BJ (cell line): Measurements from ENCODE around the gene HSD17B3. TPM values are rescaled to one million over a fixed set of nuclear protein-coding genes. Genes with fewer than 3 reads are reported as not detected.
"Not testable (repeated sequence)": the region's sequence is repeated elsewhere in the genome, so short reads cannot be mapped to it uniquely, and the experiment has no call there.

ENCODE experiments used
- CTCF ChIA-PET: fragments of 350-600 bp; formaldehyde crosslinking; extraction: SDS; loops from one replicate; lab custom pipeline; 2021; ENCODE audit warnings: antibody characterized with exemption, inconsistent platforms; lab: Yijun Ruan, JAX
- POLR2A ChIA-PET: fragments of 300-600 bp; sonication (Branson Sonifier 250); formaldehyde crosslinking; extraction: SDS; loops from one replicate; lab custom pipeline; 2021; ENCODE audit warnings: antibody characterized with exemption; lab: Charles Lee
- DNase-seq: peaks from one replicate; pipeline ENCODE4 v3.0.0-alpha.2; 2011; ENCODE audit warnings: low read depth
- H3K27me3 ChIP-seq: 2 replicates; pipeline ENCODE4 v1.6.0; 2011; ENCODE audit warnings: low read length; ENCODE audit not compliant: control insufficient read depth, insufficient read depth
- H3K36me3 ChIP-seq: 2 replicates; pipeline ENCODE4 v1.5.1; 2011; ENCODE audit warnings: low read length; ENCODE audit not compliant: control insufficient read depth, insufficient read depth
- H3K4me3 ChIP-seq: 2 replicates; pipeline ENCODE4 v1.5.1; 2011; ENCODE audit warnings: low read depth, mild to moderate bottlenecking, control low read depth, low read length
- CTCF ChIP-seq: IDR thresholded peaks from 2 replicates; pipeline ENCODE4 v1.5.1; 2011; ENCODE audit warnings: low read depth, mild to moderate bottlenecking, control low read depth, inconsistent platforms, low read length, moderate library complexity; ENCODE audit not compliant: insufficient read depth
- polyA plus RNA-seq: library from polyadenylated mRNA; depleted of rRNA; stranded (reverse); fragments of >200 nt; gene quantifications from 2 replicates; pipeline ENCODE4 v1.2.3, GENCODE V29; 2011

The HSD17B3 gene
- polyA plus RNA-seq, 1 experiment: not detected

GRCh38 chr9:96241391-96241809 is 60.6 kb downstream of the HSD17B3 start:
- Histone ChIP-seq H3K27me3 (no peaks in the 10 kb centered on the region; the same call in 1 of the 2 replicates), H3K36me3 (no peaks in the 10 kb centered on the region), H3K4me3 (no peak overlapping the region)
- DNase-seq: no peak
- ChIA-PET CTCF (no interaction called here), POLR2A (no interaction called here)
- TF ChIP-seq CTCF: no peak

- no peak for TF ChIP-seq CTCF
- H3K27me3 ChIP-seq: peaks cover 1% of the 10 kb centered on the region; the same call in 1 of the 2 replicates
- DNase-seq: no peak
- ChIA-PET CTCF (interaction anchor here (0.8 to 1.7 kb wide), 5 partner anchors 10 to 429 kb away, joined by 3 to 4 read pairs (median 3); no protein-coding TSS in a partner anchor), POLR2A (no interaction called here)
- no peak overlapping the region for H3K4me3 ChIP-seq
- no peaks in the 10 kb centered on the region for H3K36me3 ChIP-seq
These were observed 65.0 kb downstream of the HSD17B3 start for GRCh38 chr9:96236854-96237550.

- POLR2A ChIA-PET, H3K36me3 ChIP-seq, H3K4me3 ChIP-seq, DNase-seq, H3K27me3 ChIP-seq: not testable (repeated sequence)
- CTCF ChIA-PET: interaction anchor here (0.8 to 1.1 kb wide), 3 partner anchors 9 to 44 kb away, joined by 3 read pairs; no protein-coding TSS in a partner anchor
These were observed 65.6 kb downstream of the HSD17B3 start for GRCh38 chr9:96236337-96236736.

GRCh38 chr9:96232539-96233241 is 69.3 kb downstream of the HSD17B3 start:
- ChIA-PET CTCF (interaction anchor here (0.5 to 3.8 kb wide), 24 partner anchors 9 to 841 kb away, joined by 3 to 29 read pairs (median 4); no protein-coding TSS in a partner anchor), POLR2A (no interaction called here)
- H3K36me3 ChIP-seq: no peaks in the 10 kb centered on the region
- H3K27me3 ChIP-seq: 0 out of 2 replicates have a peak, but pooled peaks cover 1% of the 10 kb centered on the region
- H3K4me3 ChIP-seq: no peak overlapping the region
- peak; percentile 96 for TF ChIP-seq CTCF
- no peak for DNase-seq

- DNase-seq: no peak
- TF ChIP-seq CTCF: no peak
- Histone ChIP-seq H3K4me3 (no peak overlapping the region), H3K27me3 (0 out of 2 replicates have a peak, but pooled peaks cover 1% of the 10 kb centered on the region), H3K36me3 (no peaks in the 10 kb centered on the region)
- POLR2A ChIA-PET: no interaction called here
- CTCF ChIA-PET: interaction anchor here (0.5 to 3.8 kb wide), 23 partner anchors 8 to 841 kb away, joined by 3 to 29 read pairs (median 5); no protein-coding TSS in a partner anchor
These were observed 69.8 kb downstream of the HSD17B3 start for GRCh38 chr9:96232164-96232538.
